ENCODE data around the gene POLR3GL. TPM values are rescaled to one million over a fixed set of nuclear protein-coding genes. Genes with fewer than 3 reads are reported as not detected.
A peak's percentile ranks its signal among the peaks of the same experiment; 100 is the strongest.

POLR3GL gene
- total RNA-seq, 1 donor from 2014 or later, result 12.0 TPM

DNA sequence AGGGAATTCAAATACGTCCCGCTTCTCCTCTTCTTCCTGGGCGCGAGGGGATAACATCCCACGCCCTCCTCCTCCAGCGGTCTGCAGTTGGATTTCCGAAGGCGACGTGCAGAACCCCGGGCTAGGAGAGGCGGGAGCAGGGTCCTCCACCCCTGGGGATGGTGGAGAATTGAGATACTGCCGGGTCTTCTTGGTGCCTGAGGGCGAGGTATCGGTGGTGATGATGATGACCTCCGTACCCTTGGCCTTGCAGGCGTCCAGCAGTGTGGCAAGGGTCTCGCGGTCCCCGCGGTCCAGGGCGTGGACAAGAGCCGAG lies 3.4 kb upstream of the POLR3GL start:
- Histone ChIP-seq H3F3A (ENCODE audit: low read depth) (peaks cover 26% of the 10 kb centered on the region), H3K79me2 (ENCODE audit: low read depth) (no peaks in the 10 kb centered on the region), H3K9me3 (ENCODE audit: low read depth) (no peaks in the 10 kb centered on the region), H3K4me1 (peaks cover 36% of the 10 kb centered on the region), H3K4me3 (peak overlapping the region; percentile 79), H3K4me2 (peak overlapping the region; percentile 87), H3K9ac (no peak overlapping the region), H3K27ac (no peak overlapping the region), H3K27me3 (peaks cover 84% of the 10 kb centered on the region), H4K20me1 (ENCODE audit: low read depth) (no peaks in the 10 kb centered on the region), H3K36me3 (no peaks in the 10 kb centered on the region), H2AFZ (replicated peaks) (peak overlapping the region; percentile 79)
- Mint-ChIP-seq H3K9me3 (no peaks in the 10 kb centered on the region), H3K27ac (peak overlapping the region; percentile 90), H3K4me3 (peak overlapping the region; percentile 96), H3K4me1 (peaks cover 63% of the 10 kb centered on the region), H3K27me3 (ENCODE audit: insufficient read depth, low read depth) (peaks cover 22% of the 10 kb centered on the region), H3K36me3 (no peaks in the 10 kb centered on the region)
- DNase-seq (ENCODE audit: low spot score), result no peak
- TF ChIP-seq EZH2phosphoT487 (IDR thresholded peaks at IDR 0.05) (no peak), EZH2 (IDR thresholded peaks at IDR 0.05) (no peak)
- TF ChIP-seq, protein P1, sequence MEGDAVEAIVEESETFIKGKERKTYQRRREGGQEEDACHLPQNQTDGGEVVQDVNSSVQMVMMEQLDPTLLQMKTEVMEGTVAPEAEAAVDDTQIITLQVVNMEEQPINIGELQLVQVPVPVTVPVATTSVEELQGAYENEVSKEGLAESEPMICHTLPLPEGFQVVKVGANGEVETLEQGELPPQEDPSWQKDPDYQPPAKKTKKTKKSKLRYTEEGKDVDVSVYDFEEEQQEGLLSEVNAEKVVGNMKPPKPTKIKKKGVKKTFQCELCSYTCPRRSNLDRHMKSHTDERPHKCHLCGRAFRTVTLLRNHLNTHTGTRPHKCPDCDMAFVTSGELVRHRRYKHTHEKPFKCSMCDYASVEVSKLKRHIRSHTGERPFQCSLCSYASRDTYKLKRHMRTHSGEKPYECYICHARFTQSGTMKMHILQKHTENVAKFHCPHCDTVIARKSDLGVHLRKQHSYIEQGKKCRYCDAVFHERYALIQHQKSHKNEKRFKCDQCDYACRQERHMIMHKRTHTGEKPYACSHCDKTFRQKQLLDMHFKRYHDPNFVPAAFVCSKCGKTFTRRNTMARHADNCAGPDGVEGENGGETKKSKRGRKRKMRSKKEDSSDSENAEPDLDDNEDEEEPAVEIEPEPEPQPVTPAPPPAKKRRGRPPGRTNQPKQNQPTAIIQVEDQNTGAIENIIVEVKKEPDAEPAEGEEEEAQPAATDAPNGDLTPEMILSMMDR (IDR thresholded peaks at IDR 0.05), result no peak

DNA sequence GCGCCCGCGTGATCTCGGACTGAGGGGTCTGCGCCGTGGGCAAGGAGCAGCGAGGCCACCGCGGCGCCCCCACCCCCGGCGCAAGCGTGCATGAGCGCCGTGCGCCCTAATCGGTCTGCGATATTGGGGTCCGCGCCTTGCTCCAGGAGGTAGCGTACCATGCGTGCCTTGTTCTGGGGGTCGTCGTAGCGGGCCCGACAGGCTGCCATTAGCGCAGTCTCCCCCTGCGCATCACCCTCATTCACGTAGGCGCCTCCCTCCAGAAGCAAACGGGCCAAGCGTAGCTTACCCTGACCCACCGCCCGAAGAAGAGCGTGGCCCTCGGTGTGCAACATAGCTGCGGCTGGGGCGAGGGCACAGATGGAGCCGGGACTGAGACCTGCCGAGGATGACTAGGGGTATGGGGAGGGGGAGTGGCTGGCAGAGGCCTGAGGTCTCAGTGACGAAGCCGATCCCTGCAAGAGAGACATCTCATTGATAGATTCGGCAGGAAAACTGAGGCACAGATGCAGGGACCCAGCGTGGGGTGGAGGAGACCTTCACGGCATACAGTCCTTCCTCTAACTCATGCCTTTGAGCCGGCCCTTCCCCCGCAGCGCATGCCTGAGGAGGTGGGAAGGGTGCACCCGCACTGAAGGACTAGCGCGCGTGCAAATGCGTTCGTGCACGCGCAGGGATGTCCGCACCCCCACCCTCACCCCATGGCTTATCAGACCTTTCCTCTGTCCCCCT lies 2.9 kb upstream of the POLR3GL start:
- peak overlapping the region; percentile 87 for H3K4me2 ChIP-seq
- no peaks in the 10 kb centered on the region for H3K9me3 ChIP-seq (ENCODE audit: low read depth)
- H2AFZ ChIP-seq (replicated peaks), result peak overlapping the region; percentile 79
- H3K4me3 Mint-ChIP-seq, result peak overlapping the region; percentile 96
- peaks cover 26% of the 10 kb centered on the region for H3F3A ChIP-seq (ENCODE audit: low read depth)
- no peaks in the 10 kb centered on the region for H3K9me3 Mint-ChIP-seq
- no peaks in the 10 kb centered on the region for H3K36me3 ChIP-seq
- DNase-seq (ENCODE audit: low spot score), result peak; percentile 38
- H3K27ac Mint-ChIP-seq, result no peak overlapping the region
- H3K9ac ChIP-seq, result no peak overlapping the region
- peak overlapping the region; percentile 79 for H3K4me3 ChIP-seq
- H3K79me2 ChIP-seq (ENCODE audit: low read depth), result no peaks in the 10 kb centered on the region
- H3K27me3 ChIP-seq, result peaks cover 78% of the 10 kb centered on the region
- TF ChIP-seq EZH2 (IDR thresholded peaks at IDR 0.05), result peak; percentile 85
- TF ChIP-seq, protein P1 (IDR thresholded peaks at IDR 0.05), result no peak
- TF ChIP-seq EZH2phosphoT487 (IDR thresholded peaks at IDR 0.05), result peak; percentile 73
- H3K4me1 ChIP-seq, result peaks cover 36% of the 10 kb centered on the region
- no peaks in the 10 kb centered on the region for H4K20me1 ChIP-seq (ENCODE audit: low read depth)
- H3K27me3 Mint-ChIP-seq (ENCODE audit: insufficient read depth, low read depth), result peaks cover 22% of the 10 kb centered on the region
- H3K4me1 Mint-ChIP-seq, result peaks cover 62% of the 10 kb centered on the region
- no peaks in the 10 kb centered on the region for H3K36me3 Mint-ChIP-seq
- no peak overlapping the region for H3K27ac ChIP-seq

DNA sequence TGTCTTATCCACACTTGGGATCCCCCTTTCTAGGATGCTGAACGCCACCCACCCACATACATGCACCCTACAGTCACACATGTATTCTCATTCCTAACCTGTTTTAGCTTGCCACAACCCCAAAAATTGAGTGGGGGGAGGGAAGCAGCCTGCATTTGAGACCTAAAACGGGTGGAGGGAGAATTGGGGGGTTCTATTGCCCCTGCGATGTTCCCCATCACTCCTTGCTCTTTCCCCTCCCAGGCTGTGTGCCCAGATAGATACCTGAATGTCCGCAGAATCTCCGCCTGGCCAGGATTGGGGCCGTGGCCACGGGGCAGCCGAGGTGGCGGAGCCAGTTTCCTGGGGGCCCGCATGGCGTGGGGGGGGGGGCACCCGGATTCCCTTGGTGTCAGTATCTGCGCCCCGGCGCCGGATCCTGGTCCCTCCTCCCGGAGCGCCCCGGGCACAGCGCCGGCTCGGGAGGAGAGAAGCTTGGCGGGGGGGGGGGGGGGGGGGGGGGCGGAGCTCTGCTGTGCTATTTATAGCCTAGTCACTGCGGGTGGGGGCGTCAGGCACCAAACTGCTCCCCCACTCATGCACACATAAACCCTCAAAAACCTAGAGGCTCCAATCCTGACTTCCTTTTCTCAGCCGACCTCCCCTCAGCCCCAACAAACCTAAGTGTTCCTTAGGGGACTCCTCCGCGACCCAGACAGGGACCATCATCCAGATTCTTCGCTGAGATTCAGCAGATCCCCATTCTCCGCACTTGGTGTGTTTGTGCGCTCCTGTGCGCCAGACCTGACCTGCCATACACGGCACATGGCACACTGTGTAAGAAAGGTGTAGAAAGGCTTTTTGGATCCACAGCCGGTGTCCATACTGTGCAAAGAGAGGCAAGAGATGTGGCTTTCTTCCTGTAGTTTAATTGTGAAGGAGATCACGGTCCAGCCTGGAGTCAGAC lies 2.1 kb upstream of the POLR3GL start:
- Histone ChIP-seq H3K36me3 (no peaks in the 10 kb centered on the region), H3K9me3 (ENCODE audit: low read depth) (peaks cover 4% of the 10 kb centered on the region), H2AFZ (replicated peaks) (peak overlapping the region; percentile 79), H3K4me2 (peak overlapping the region; percentile 87), H3K27ac (no peak overlapping the region), H3K4me3 (peak overlapping the region; percentile 79), H3K9ac (no peak overlapping the region), H3K79me2 (ENCODE audit: low read depth) (no peaks in the 10 kb centered on the region), H3K27me3 (peaks cover 70% of the 10 kb centered on the region), H4K20me1 (ENCODE audit: low read depth) (no peaks in the 10 kb centered on the region), H3K4me1 (peaks cover 32% of the 10 kb centered on the region), H3F3A (ENCODE audit: low read depth) (peaks cover 17% of the 10 kb centered on the region)
- Mint-ChIP-seq H3K4me3 (peak overlapping the region; percentile 96), H3K4me1 (peaks cover 60% of the 10 kb centered on the region), H3K27ac (no peak overlapping the region), H3K9me3 (peaks cover 6% of the 10 kb centered on the region), H3K36me3 (no peaks in the 10 kb centered on the region), H3K27me3 (ENCODE audit: insufficient read depth, low read depth) (peaks cover 22% of the 10 kb centered on the region)
- DNase-seq (ENCODE audit: low spot score), result peak; percentile 30
- TF ChIP-seq, protein P1 (IDR thresholded peaks at IDR 0.05), result no peak
- TF ChIP-seq EZH2 (IDR thresholded peaks at IDR 0.05) (peak; percentile 8), EZH2phosphoT487 (IDR thresholded peaks at IDR 0.05) (peak; percentile 16)

All from neural progenitor cell (in vitro differentiated cells).